ENCODE measurements around the gene CNTNAP1. TPM values are rescaled to one million over a fixed set of nuclear protein-coding genes. Genes with fewer than 3 reads are reported as not detected.
A peak's percentile ranks its signal among the peaks of the same experiment; 100 is the strongest.
"Not testable (repeated sequence)": the region's sequence is repeated elsewhere in the genome, so short reads cannot be mapped to it uniquely, and the experiment has no call there.

Gene CNTNAP1
- total RNA-seq, 4 donors from 2014 or later: 0.15 to 0.88 (median 0.43) TPM

DNA sequence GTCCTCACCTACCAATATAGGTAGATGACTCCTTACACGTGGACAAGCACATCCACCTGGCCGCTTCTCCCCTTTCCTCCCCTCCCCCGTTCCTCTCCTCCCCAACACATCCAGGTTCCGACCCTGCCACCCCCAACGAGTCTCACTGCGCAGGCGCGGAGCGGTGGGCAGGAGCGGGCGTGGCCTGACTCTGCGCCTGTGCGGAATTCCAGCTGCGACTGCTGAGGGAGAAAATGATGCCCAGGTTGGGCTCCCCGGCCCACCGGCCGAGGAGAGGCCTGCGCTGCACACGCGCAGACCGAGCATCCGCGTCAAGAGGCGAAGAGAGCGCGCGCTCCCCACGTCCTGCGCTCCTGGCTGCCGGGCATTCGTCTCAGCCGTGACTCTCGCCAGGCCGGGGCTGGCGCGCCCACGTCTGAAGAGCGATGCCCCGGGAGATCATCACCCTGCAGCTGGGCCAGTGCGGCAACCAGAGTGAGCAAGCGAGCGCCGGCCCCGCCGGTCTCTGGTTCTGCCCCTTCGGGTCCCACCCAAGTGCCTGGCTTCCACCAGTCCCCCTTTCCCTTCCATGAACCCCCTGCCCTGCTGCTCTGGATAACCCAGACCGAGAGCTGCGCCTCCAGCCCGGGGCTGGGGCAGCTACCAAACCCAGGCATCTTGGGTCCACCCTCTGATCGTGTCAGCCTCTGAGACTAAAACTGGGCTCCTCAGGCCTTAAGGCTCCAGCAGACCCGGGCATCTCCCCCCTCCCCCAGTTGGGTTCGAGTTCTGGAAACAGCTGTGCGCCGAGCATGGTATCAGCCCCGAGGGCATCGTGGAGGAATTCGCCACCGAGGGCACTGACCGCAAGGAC, 23.0 kb upstream of the CNTNAP1 start, which contains the start of gene TUBG2:
Gene TUBG2 (plus strand): TSS at position 206 of the 853 bp plus-strand sequence. CDS start 220 bp downstream, at position 426.
- intact Hi-C loops (cut with DNase I): no loop called here

DNA sequence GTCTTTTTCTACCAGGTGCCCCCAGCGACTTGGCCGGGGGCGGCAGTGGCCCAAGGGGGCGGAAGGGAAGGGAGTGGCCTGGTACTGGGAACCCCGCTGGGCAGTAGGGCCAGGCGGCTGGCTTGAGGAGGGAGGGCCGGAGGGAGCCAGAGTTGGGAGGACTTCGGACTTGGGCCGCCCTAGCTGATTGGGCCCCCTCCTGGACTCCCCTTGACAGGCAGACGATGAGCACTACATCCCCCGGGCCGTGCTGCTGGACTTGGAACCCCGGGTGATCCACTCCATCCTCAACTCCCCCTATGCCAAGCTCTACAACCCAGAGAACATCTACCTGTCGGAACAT, 22.4 kb upstream of the CNTNAP1 start:
- DNase-seq; H3K27me3 ChIP-seq; intact Hi-C loops (cut with DNase I); H3K9me3 ChIP-seq: not testable (repeated sequence)
- peaks cover 5 to 35% (median 13%) of the 10 kb centered on the region in 3 donors for H3K4me1 ChIP-seq
- peak overlapping the region; percentile 61 to 85 (median 63) for H3K4me3 ChIP-seq
- no CpG with 5 or more reads among the region's 14 CpGs for WGBS, 2 donors
- H3K36me3 ChIP-seq: peaks cover 0 to 37% (median 0%) of the 10 kb centered on the region in 3 donors
- peak overlapping the region; percentile 73 to 88 (median 80) for H3K27ac ChIP-seq

More for the DNA sequence above, 23.0 kb upstream of the CNTNAP1 start, which contains the start of gene TUBG2:
- no peak for DNase-seq
- TF ChIP-seq, protein P1, sequence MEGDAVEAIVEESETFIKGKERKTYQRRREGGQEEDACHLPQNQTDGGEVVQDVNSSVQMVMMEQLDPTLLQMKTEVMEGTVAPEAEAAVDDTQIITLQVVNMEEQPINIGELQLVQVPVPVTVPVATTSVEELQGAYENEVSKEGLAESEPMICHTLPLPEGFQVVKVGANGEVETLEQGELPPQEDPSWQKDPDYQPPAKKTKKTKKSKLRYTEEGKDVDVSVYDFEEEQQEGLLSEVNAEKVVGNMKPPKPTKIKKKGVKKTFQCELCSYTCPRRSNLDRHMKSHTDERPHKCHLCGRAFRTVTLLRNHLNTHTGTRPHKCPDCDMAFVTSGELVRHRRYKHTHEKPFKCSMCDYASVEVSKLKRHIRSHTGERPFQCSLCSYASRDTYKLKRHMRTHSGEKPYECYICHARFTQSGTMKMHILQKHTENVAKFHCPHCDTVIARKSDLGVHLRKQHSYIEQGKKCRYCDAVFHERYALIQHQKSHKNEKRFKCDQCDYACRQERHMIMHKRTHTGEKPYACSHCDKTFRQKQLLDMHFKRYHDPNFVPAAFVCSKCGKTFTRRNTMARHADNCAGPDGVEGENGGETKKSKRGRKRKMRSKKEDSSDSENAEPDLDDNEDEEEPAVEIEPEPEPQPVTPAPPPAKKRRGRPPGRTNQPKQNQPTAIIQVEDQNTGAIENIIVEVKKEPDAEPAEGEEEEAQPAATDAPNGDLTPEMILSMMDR (IDR thresholded peaks at IDR 0.05): peak in 1 of 6 experiments; percentile 3
- TF ChIP-seq POLR2A (IDR thresholded peaks at IDR 0.05): peak in 2 of 4 donors; percentile 48 to 73
- Histone ChIP-seq H3K4me1 (peaks cover 6 to 41% (median 14%) of the 10 kb centered on the region in 3 donors), H3K36me3 (peaks cover 0 to 31% (median 0%) of the 10 kb centered on the region in 3 donors), H3K9me3 (no peaks in the 10 kb centered on the region), H3K4me3 (peak within 1 kb of the TSS; percentile 61 to 85 (median 63)), H3K27me3 (no peaks in the 10 kb centered on the region), H3K27ac (peak within 1 kb of the TSS; percentile 73 to 88 (median 80))
- 0% methylated on average over 5 to 14 of the region's 59 CpGs for WGBS, 2 donors

DNA sequence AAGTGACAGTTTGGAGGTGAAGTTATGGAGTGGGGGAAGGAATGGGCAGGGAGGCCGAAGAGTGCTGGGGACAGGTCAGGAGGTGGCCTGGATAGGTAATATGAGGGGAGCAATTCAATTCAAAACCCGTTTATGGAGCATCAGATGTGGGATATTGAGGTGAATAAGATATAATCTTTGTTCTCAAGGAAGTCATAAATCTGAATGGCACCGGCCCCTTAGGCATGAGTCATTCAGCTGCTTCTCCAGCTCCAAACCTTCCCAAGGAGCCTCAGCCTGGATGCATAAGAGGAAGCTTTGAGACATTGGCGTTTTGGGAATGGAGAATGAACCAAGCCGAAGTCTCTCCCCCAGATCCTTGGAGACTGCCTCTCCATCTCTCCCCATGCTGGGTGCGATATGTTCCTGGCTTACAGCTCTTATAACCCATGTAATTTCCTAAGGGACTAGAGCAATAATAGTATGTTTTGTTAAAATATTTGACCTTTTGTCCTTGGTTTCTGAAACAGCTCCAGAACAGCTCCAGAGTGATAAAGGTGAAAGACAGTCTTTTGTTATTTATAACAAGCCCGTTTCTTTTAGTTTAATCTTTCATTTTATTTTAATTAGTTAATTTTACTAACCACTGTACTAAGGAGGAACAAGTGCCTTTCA, 21.5 kb upstream of the CNTNAP1 start:
- intact Hi-C loops (cut with DNase I): no loop called here
- 33 to 46% methylated on average over 7 of the region's 7 CpGs for WGBS, 2 donors
- Histone ChIP-seq H3K36me3 (peaks cover 5 to 46% (median 6%) of the 10 kb centered on the region in 3 donors), H3K27ac (peak overlapping the region in 2 of 4 donors; percentile 34 to 57), H3K4me3 (no peak overlapping the region), H3K27me3 (no peaks in the 10 kb centered on the region), H3K4me1 (peaks cover 5 to 31% (median 13%) of the 10 kb centered on the region in 3 donors), H3K9me3 (no peaks in the 10 kb centered on the region)
- DNase-seq: no peak
- no peak for TF ChIP-seq POLR2A (IDR thresholded peaks at IDR 0.05)
- TF ChIP-seq, protein P1 (IDR thresholded peaks at IDR 0.05): no peak

DNA sequence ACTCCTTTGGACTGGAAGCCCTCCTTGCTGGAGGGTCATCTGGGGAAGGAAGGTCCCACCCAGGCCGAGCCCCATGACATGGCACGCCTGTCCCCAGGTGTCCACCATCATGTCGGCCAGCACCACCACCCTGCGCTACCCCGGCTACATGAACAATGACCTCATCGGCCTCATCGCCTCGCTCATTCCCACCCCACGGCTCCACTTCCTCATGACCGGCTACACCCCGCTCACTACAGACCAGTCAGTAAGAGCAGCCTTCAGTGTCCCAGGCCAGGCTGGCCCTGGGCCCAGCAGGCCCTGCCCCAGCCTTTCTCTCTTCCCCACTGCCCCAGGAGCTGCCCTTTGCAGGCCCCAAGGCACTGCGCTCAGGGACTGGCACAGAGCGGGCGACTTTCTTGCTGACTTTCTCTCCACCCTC, 16.7 kb upstream of the CNTNAP1 start:
- DNase-seq: no peak
- TF ChIP-seq, protein P1 (IDR thresholded peaks at IDR 0.05): no peak
- no peak for TF ChIP-seq POLR2A (IDR thresholded peaks at IDR 0.05)
- Histone ChIP-seq H3K4me3 (no peak overlapping the region), H3K27me3 (no peaks in the 10 kb centered on the region), H3K27ac (peak overlapping the region in 2 of 4 donors; percentile 34 to 98), H3K9me3 (no peaks in the 10 kb centered on the region), H3K36me3 (peaks cover 17 to 93% (median 29%) of the 10 kb centered on the region in 3 donors), H3K4me1 (peaks cover 26 to 55% (median 38%) of the 10 kb centered on the region in 3 donors)
- intact Hi-C loops (cut with DNase I): no loop called here
- 87 to 98% methylated on average over 12 to 13 of the region's 14 CpGs for WGBS, 2 donors

DNA sequence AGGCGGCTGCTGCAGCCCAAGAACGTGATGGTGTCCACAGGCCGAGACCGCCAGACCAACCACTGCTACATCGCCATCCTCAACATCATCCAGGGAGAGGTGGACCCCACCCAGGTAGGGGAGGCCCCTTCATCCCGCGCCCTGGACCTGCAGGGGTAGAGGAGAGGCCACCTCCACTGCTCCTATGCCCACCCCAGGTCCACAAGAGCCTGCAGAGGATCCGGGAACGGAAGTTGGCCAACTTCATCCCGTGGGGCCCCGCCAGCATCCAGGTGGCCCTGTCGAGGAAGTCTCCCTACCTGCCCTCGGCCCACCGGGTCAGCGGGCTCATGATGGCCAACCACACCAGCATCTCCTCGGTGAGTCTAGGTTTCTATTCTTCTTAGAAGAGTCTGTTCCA, 16.2 kb upstream of the CNTNAP1 start:
- H3K27me3 ChIP-seq; DNase-seq; H3K9me3 ChIP-seq; H3K4me3 ChIP-seq; intact Hi-C loops (cut with DNase I): not testable (repeated sequence)
- Histone ChIP-seq H3K4me1 (peaks cover 32 to 55% (median 40%) of the 10 kb centered on the region in 3 donors), H3K36me3 (peaks cover 18 to 97% (median 34%) of the 10 kb centered on the region in 3 donors), H3K27ac (peak overlapping the region in 3 of 4 donors; percentile 72 to 98 (median 78))
- WGBS, 2 donors: 81 to 89% methylated on average over 8 to 9 of the region's 16 CpGs
